K562 (cell line): ENCODE results near the gene JPH3.

Experiments used
- CREB5 ChIP-seq: fragments of 250-450 bp; sonication (Bioruptor Pico); IDR thresholded peaks from 2 replicates; pipeline ENCODE4 v1.5.0; 2020; ENCODE audit warnings: mild to moderate bottlenecking
- SMARCC2 ChIP-seq: fragments of 450-650 bp; IDR thresholded peaks from 2 replicates; pipeline ENCODE4 v1.6.1; 2017; ENCODE audit warnings: antibody characterized with exemption, moderate library complexity, mild to moderate bottlenecking, low read depth
- ZNF79 ChIP-seq: fragments of 250-450 bp; sonication (Bioruptor Pico); IDR thresholded peaks from 2 replicates; pipeline ENCODE4 v1.4.0; 2020; ENCODE audit warnings: low read depth, mild to moderate bottlenecking, moderate library complexity

- TF ChIP-seq ZNF79 (CRISPR knock-in tag) (no peak), CREB5 (no peak), SMARCC2 (no peak)
Observed at GRCh38 chr16:87715231-87715630, 112.9 kb downstream of the JPH3 start.
